BLaER1 (cell line): ENCODE measurements around the gene RFK.

Experiments used
- H3K27ac ChIP-seq: shearing (Covaris generic); formaldehyde crosslinking; 2 replicates; pipeline ENCODE4 v1.8.1; 2022
- H3K27me3 ChIP-seq: shearing (Covaris generic); formaldehyde crosslinking; 2 replicates; pipeline ENCODE4 v1.8.1; 2022
- H3K36me3 ChIP-seq: shearing (Covaris generic); formaldehyde crosslinking; 2 replicates; pipeline ENCODE4 v1.8.1; 2022
- H3K4me1 ChIP-seq: shearing (Covaris generic); formaldehyde crosslinking; 2 replicates; pipeline ENCODE4 v1.8.1; 2022
- H3K4me2 ChIP-seq: shearing (Covaris generic); formaldehyde crosslinking; 2 replicates; pipeline ENCODE4 v1.8.1; 2022
- H3K4me3 ChIP-seq: shearing (Covaris generic); formaldehyde crosslinking; 2 replicates; pipeline ENCODE4 v1.8.1; 2022
- H3K9ac ChIP-seq: shearing (Covaris generic); formaldehyde crosslinking; 2 replicates; pipeline ENCODE4 v1.8.1; 2022
- H3K9me3 ChIP-seq: shearing (Covaris generic); formaldehyde crosslinking; 2 replicates; pipeline ENCODE4 v1.8.1; 2022
- H4K20me1 ChIP-seq: shearing (Covaris generic); formaldehyde crosslinking; 2 replicates; pipeline ENCODE4 v1.8.1; 2022
- Cebpa-rat ChIP-seq: shearing (Covaris generic); IDR thresholded peaks from 2 replicates; pipeline ENCODE4 v1.8.1; 2022

RFK gene

DNA sequence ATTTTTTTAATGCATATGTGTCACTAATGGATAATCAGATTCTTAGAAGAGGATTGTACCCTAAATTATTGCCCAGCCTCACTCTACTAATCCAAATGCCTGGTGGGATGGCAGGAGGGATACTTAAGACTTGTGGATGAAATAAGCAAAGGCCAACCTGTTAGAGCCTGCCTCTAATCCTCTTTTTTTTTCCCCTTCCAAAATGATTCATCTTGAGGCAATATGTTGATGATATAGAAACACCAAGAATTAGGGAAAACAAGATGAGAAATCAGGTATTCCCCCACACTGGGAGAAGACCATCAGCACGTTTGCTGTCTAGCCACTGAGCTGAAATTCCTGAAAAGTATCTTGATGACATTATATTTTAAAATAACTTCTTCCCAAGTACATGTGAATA, 52.0 kb downstream of the RFK start:
- Histone ChIP-seq H3K4me1 (no peaks in the 10 kb centered on the region), H3K9ac (no peak overlapping the region), H3K27me3 (no peaks in the 10 kb centered on the region), H4K20me1 (no peaks in the 10 kb centered on the region), H3K9me3 (no peaks in the 10 kb centered on the region), H3K4me2 (no peak overlapping the region), H3K4me3 (no peak overlapping the region), H3K36me3 (no peaks in the 10 kb centered on the region), H3K27ac (no peak overlapping the region)
- TF ChIP-seq Cebpa-rat, result no peak

DNA sequence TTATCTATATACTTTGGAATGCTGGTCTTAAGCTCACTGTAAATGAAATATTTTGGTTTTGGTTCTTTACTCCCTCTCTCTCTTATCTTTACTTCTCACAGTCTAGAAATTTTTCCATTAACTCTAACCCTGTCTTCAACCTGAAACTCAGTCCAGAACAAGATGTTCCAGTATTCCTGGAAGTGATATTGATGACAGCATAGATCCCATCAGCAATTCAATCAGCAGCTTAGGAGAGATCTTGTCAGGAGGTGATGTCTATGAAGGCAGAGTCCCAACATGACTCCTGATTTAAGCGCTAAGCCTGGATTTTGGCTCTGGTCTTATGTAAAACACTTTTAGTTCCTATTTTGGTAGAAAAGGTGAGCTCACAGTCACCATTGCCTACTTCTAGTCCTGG, 52.6 kb downstream of the RFK start:
- H3K36me3 ChIP-seq, result no peaks in the 10 kb centered on the region

DNA sequence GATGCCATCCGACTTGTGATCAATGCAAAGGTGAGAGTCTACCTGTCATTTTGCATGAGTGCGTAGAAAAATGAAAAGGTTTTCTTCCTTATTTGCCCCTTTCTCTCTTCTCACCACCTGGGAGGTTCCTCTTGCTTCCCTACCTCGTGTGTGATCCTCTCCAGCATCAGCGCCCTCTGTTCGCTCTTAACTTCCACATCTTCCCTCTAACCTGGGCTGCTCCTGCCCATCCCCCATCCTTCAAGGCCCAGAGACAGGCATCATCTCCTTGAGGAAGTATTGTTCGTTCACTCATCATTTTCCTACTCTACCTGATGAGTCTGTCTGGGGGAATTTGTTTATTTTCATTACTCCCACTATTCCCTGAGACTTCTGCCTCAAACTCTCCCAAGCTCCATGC, 55.8 kb downstream of the RFK start:
- no peak overlapping the region for H3K9ac ChIP-seq
- H3K4me3 ChIP-seq, result no peak overlapping the region
- H3K27me3 ChIP-seq, result no peaks in the 10 kb centered on the region
- no peak for TF ChIP-seq Cebpa-rat
- H3K4me2 ChIP-seq, result no peak overlapping the region
- no peaks in the 10 kb centered on the region for H3K4me1 ChIP-seq
- H3K9me3 ChIP-seq, result no peaks in the 10 kb centered on the region
- no peaks in the 10 kb centered on the region for H3K36me3 ChIP-seq
- no peaks in the 10 kb centered on the region for H4K20me1 ChIP-seq
- no peak overlapping the region for H3K27ac ChIP-seq

More for the DNA sequence above, 52.6 kb downstream of the RFK start:
- no peak overlapping the region for H3K4me3 ChIP-seq
- no peak overlapping the region for H3K27ac ChIP-seq
- H3K9ac ChIP-seq, result no peak overlapping the region
- no peaks in the 10 kb centered on the region for H3K9me3 ChIP-seq
- TF ChIP-seq Cebpa-rat, result no peak
- H3K27me3 ChIP-seq, result no peaks in the 10 kb centered on the region
- no peak overlapping the region for H3K4me2 ChIP-seq
- H3K4me1 ChIP-seq, result no peaks in the 10 kb centered on the region
- H4K20me1 ChIP-seq, result no peaks in the 10 kb centered on the region

DNA sequence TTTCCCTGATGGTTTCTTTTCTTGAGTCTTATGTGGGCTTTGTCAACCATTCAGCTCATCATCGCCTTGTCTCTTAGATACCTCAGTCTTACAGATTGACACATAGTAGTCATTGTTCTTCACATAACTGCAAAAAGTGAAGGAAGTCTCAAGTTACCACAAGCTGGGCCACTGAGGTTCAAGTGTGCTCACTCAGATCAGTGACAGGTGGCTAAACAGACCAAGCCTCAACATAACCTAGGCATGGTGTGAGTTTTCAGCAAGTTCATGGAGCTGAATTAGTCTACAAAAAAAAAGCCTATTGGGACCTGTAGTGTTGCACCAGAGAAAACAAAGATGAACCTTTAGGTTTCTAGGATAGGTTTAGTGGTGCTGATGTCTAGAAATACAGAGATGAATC, 58.2 kb downstream of the RFK start:
- Histone ChIP-seq H3K27ac (no peak overlapping the region), H3K4me1 (no peaks in the 10 kb centered on the region), H3K27me3 (no peaks in the 10 kb centered on the region), H3K9ac (no peak overlapping the region), H4K20me1 (no peaks in the 10 kb centered on the region), H3K4me2 (no peak overlapping the region), H3K4me3 (no peak overlapping the region), H3K9me3 (no peaks in the 10 kb centered on the region), H3K36me3 (no peaks in the 10 kb centered on the region)
- no peak for TF ChIP-seq Cebpa-rat
